Measurements from ENCODE around the gene KDM4B. TPM values are rescaled to one million over a fixed set of nuclear protein-coding genes. Genes with fewer than 3 reads are reported as not detected.
A peak's percentile ranks its signal among the peaks of the same experiment; 100 is the strongest.

Gene KDM4B
- total and polyA plus RNA-seq, 2 of the 8 experiments (the other 6 are each of a cell fraction or from before 2014, with no cell fraction given) = 12.0 to 31.9 TPM

DNA sequence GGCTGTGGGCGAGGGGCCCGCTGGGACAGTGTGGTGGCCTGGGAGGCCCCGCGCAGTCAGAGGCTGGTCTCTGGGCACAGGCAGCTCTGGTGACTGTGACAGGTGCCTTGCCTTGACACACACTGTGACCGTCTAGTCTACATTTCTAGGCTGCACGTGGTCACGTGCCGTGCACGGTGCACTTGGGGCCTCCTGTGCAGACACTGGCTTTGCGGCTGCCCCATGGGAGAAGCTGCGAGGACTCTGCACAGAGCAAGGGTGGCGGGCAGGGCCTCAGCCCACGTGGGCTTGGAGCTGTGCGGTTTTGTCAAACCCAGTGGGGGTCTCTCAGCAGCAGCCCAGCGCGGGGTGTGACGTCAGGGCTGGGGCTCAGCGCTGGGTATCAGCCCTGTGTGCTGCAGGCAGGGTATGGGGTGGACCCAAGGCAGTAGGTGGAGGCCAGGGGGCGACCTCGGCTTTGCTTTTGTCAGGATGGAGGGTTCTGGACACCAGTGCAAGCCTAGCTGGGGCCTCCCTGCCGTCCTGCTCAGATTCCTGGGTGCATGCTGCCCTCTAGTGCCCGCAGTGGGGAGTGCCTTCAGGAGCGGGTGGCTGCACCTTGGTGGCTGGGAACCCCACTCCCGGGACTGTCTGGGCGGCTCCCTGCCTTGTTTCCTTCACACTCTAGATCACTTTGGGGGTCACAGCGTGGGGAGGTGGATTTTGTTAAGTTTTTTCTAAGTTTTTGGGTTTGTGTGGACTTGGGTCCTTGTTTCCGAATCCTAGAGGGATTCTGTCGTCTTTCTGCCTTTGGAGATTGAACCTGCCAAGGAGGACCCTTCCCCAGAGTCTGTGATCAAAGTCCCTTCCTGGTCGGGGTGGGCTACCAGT, 62.6 kb downstream of the KDM4B start (continued):
- TF ChIP-seq RAD21 (IDR thresholded peaks at IDR 0.05 in 1 of 2, conservative IDR thresholded peaks at IDR 0.05 in 1 of 2; ENCODE audit: low read depth in 2 of 2, low read length in 2 of 2) = peak; percentile 97 to 98
- no peak for TF ChIP-seq RFX5 (IDR thresholded peaks at IDR 0.05; ENCODE audit: borderline replicate concordance, low read depth, low read length)
- TF ChIP-seq CBX5 (IDR thresholded peaks at IDR 0.05; ENCODE audit: low read depth, low read length) = no peak
- TF ChIP-seq SIN3A (conservative IDR thresholded peaks at IDR 0.05 in 1 of 2, IDR thresholded peaks at IDR 0.05 in 1 of 2; ENCODE audit: low read depth in 1 of 2, low read length in 2 of 2) = no peak; a peak in 2 of 4 replicates
- TF ChIP-seq SP1 (IDR thresholded peaks at IDR 0.05; ENCODE audit: low read depth, low read length) = no peak
